ENCODE data around the gene NEU2.

Gene NEU2

GRCh38 chr2:233032551-233033320 is at the start of gene NEU2:
TSS of gene NEU2 (plus strand) at chr2:233032672. CDS start at chr2:233032672, 0 bp downstream.
- Histone ChIP-seq H3K9me3 (no peaks in the 10 kb centered on the region), H3K27me3 (ENCODE audit: low read depth) (no peaks in the 10 kb centered on the region), H3K4me1 (no peaks in the 10 kb centered on the region), H3K36me3 (replicated peaks) (no peaks in the 10 kb centered on the region), H3K4me3 (no peak within 1 kb of the TSS)
- no peak for DNase-seq (ENCODE audit: low spot score in 2 of 2)
- in situ Hi-C loops (cut with MboI; ENCODE audit: low sequenced_read_pairs): loop anchor here (25.0 kb wide), 1 partner anchor 420 kb away; no protein-coding TSS in a partner anchor

- DNase-seq (ENCODE audit: low spot score in 2 of 2): no peak
- no peak overlapping the region for H3K4me3 ChIP-seq
Observed at GRCh38 chr2:232982926-232983668, 49.4 kb upstream of the NEU2 start.

GRCh38 chr2:232983669-232984140 is 48.8 kb upstream of the NEU2 start:
- no peaks in the 10 kb centered on the region for H3K27me3 ChIP-seq (ENCODE audit: low read depth)
- H3K36me3 ChIP-seq (replicated peaks): no peaks in the 10 kb centered on the region
- no peak for DNase-seq (ENCODE audit: low spot score in 2 of 2)
- in situ Hi-C loops (cut with MboI; ENCODE audit: low sequenced_read_pairs): no loop called here
- H3K4me3 ChIP-seq: no peak overlapping the region
- no peaks in the 10 kb centered on the region for H3K4me1 ChIP-seq
- H3K9me3 ChIP-seq: no peaks in the 10 kb centered on the region

More at GRCh38 chr2:232982926-232983668, 49.4 kb upstream of the NEU2 start:
- in situ Hi-C loops (cut with MboI; ENCODE audit: low sequenced_read_pairs): no loop called here
- H3K27me3 ChIP-seq (ENCODE audit: low read depth): no peaks in the 10 kb centered on the region
- no peaks in the 10 kb centered on the region for H3K9me3 ChIP-seq
- no peaks in the 10 kb centered on the region for H3K36me3 ChIP-seq (replicated peaks)
- no peaks in the 10 kb centered on the region for H3K4me1 ChIP-seq

GRCh38 chr2:232984451-232985207 is 47.8 kb upstream of the NEU2 start:
- Histone ChIP-seq H3K36me3 (replicated peaks) (no peaks in the 10 kb centered on the region), H3K27me3 (ENCODE audit: low read depth) (no peaks in the 10 kb centered on the region), H3K9me3 (no peaks in the 10 kb centered on the region), H3K4me1 (no peaks in the 10 kb centered on the region), H3K4me3 (no peak overlapping the region)
- in situ Hi-C loops (cut with MboI; ENCODE audit: low sequenced_read_pairs): no loop called here
- no peak for DNase-seq (ENCODE audit: low spot score in 2 of 2)

- H3K4me3 ChIP-seq: no peak overlapping the region
- no peaks in the 10 kb centered on the region for H3K27me3 ChIP-seq (ENCODE audit: low read depth)
- DNase-seq (ENCODE audit: low spot score in 2 of 2): no peak
- no peaks in the 10 kb centered on the region for H3K9me3 ChIP-seq
- in situ Hi-C loops (cut with MboI; ENCODE audit: low sequenced_read_pairs): no loop called here
- no peaks in the 10 kb centered on the region for H3K36me3 ChIP-seq (replicated peaks)
- no peaks in the 10 kb centered on the region for H3K4me1 ChIP-seq
Observed at GRCh38 chr2:232986155-232986554, 46.3 kb upstream of the NEU2 start.

GRCh38 chr2:232993231-232993821 is 39.1 kb upstream of the NEU2 start:
- H3K9me3 ChIP-seq: 0 out of 2 replicates have a peak, but pooled peaks cover 2% of the 10 kb centered on the region
- DNase-seq (ENCODE audit: low spot score in 2 of 2): no peak
- H3K4me1 ChIP-seq: no peaks in the 10 kb centered on the region; the same call in 1 of the 2 replicates
- H3K27me3 ChIP-seq (ENCODE audit: low read depth): no peaks in the 10 kb centered on the region
- H3K36me3 ChIP-seq (replicated peaks): no peaks in the 10 kb centered on the region
- H3K4me3 ChIP-seq: no peak overlapping the region
- in situ Hi-C loops (cut with MboI; ENCODE audit: low sequenced_read_pairs): no loop called here

GRCh38 chr2:232994446-232994845 is 38.0 kb upstream of the NEU2 start:
- DNase-seq (ENCODE audit: low spot score in 2 of 2): no peak
- in situ Hi-C loops (cut with MboI; ENCODE audit: low sequenced_read_pairs): no loop called here

GRCh38 chr2:232997749-232998665 is 34.5 kb upstream of the NEU2 start:
- Histone ChIP-seq H3K9me3 (0 out of 2 replicates have a peak, but pooled peaks cover 2% of the 10 kb centered on the region), H3K4me1 (no peaks in the 10 kb centered on the region; the same call in 1 of the 2 replicates), H3K4me3 (no peak overlapping the region), H3K36me3 (replicated peaks) (no peaks in the 10 kb centered on the region), H3K27me3 (ENCODE audit: low read depth) (no peaks in the 10 kb centered on the region)
- in situ Hi-C loops (cut with MboI; ENCODE audit: low sequenced_read_pairs): no loop called here
- no peak for DNase-seq (ENCODE audit: low spot score in 2 of 2)

More at GRCh38 chr2:232994446-232994845, 38.0 kb upstream of the NEU2 start:
- Histone ChIP-seq H3K9me3 (0 out of 2 replicates have a peak, but pooled peaks cover 2% of the 10 kb centered on the region), H3K4me1 (no peaks in the 10 kb centered on the region; the same call in 1 of the 2 replicates), H3K27me3 (ENCODE audit: low read depth) (no peaks in the 10 kb centered on the region), H3K36me3 (replicated peaks) (no peaks in the 10 kb centered on the region), H3K4me3 (no peak overlapping the region)

GRCh38 chr2:232998666-232998985 is 33.8 kb upstream of the NEU2 start:
- H3K27me3 ChIP-seq (ENCODE audit: low read depth): no peaks in the 10 kb centered on the region
- H3K4me1 ChIP-seq: no peaks in the 10 kb centered on the region; the same call in 1 of the 2 replicates
- in situ Hi-C loops (cut with MboI; ENCODE audit: low sequenced_read_pairs): no loop called here
- no peaks in the 10 kb centered on the region for H3K36me3 ChIP-seq (replicated peaks)
- no peak overlapping the region for H3K4me3 ChIP-seq
- H3K9me3 ChIP-seq: no peaks in the 10 kb centered on the region
- no peak for DNase-seq (ENCODE audit: low spot score in 2 of 2)

- in situ Hi-C loops (cut with MboI; ENCODE audit: low sequenced_read_pairs): no loop called here
- Histone ChIP-seq H3K4me3 (no peak overlapping the region), H3K36me3 (replicated peaks) (no peaks in the 10 kb centered on the region), H3K9me3 (no peaks in the 10 kb centered on the region), H3K4me1 (no peaks in the 10 kb centered on the region; the same call in 1 of the 2 replicates), H3K27me3 (ENCODE audit: low read depth) (no peaks in the 10 kb centered on the region)
- no peak for DNase-seq (ENCODE audit: low spot score in 2 of 2)
Observed at GRCh38 chr2:232999354-232999753, 33.1 kb upstream of the NEU2 start.

- Histone ChIP-seq H3K9me3 (no peaks in the 10 kb centered on the region), H3K4me3 (no peak overlapping the region), H3K27me3 (ENCODE audit: low read depth) (no peaks in the 10 kb centered on the region), H3K4me1 (no peaks in the 10 kb centered on the region), H3K36me3 (replicated peaks) (no peaks in the 10 kb centered on the region)
- DNase-seq (ENCODE audit: low spot score in 2 of 2): no peak
- in situ Hi-C loops (cut with MboI; ENCODE audit: low sequenced_read_pairs): no loop called here
Observed at GRCh38 chr2:233000886-233001750, 31.4 kb upstream of the NEU2 start.
